Esophagus squamous epithelium (tissue), 5 donors: ENCODE results near the gene CALHM6. TPM values are rescaled to one million over a fixed set of nuclear protein-coding genes. Genes with fewer than 3 reads are reported as not detected.

Experiments used
- DNase-seq: peaks from one replicate; lab custom pipeline; 2025; lab: John Stamatoyannopoulos, UW
- H3K27ac ChIP-seq, 4 donors: fragments of 200-600 bp; sonication (generic); one replicate each; pipeline ENCODE4 v1.5.1; 2016 to 2019; ENCODE audit warnings: mild to moderate bottlenecking in 1 of 4
- H3K27me3 ChIP-seq, 4 donors: fragments of 200-600 bp; sonication (generic); 1 replicate in 3 of 4; 2 replicates in 1 of 4; pipeline versions ENCODE4 v1.5.1 to v1.6.0; 2017 to 2021; ENCODE audit warnings: antibody characterized with exemption in 1 of 4
- H3K36me3 ChIP-seq, 3 donors: fragments of 200-600 bp; sonication (generic); one replicate each; pipeline ENCODE4 v1.5.1; 2016 to 2019
- H3K4me1 ChIP-seq, 3 donors: fragments of 200-600 bp; sonication (generic); one replicate each; pipeline ENCODE4 v1.5.1; 2017 to 2019
- H3K4me3 ChIP-seq, 4 donors: fragments of 200-600 bp; sonication (generic); 1 replicate in 3 of 4; 2 replicates in 1 of 4; pipeline ENCODE4 v1.5.1; 2016 to 2019; ENCODE audit warnings: mild to moderate bottlenecking in 2 of 4, moderate library complexity in 1 of 4
- H3K9me3 ChIP-seq, 3 donors: fragments of 200-600 bp; sonication (generic); one replicate each; pipeline ENCODE4 v1.5.1; 2016 to 2019
- POLR2A ChIP-seq, 4 donors: fragments of 450-650 bp; IDR thresholded peaks; one replicate each; pipeline ENCODE4 v1.6.1; 2017; ENCODE audit warnings: antibody characterized with exemption in 4 of 4, mild to moderate bottlenecking in 4 of 4, moderate library complexity in 3 of 4
- WGBS, 2 donors: methylation state at CpG; one replicate each; pipeline ENCODE4 v1.1.5; 2018; 5-methylcytosine and 5-hydroxymethylcytosine counted together
- intact Hi-C: fragments of 100-400 bp; cut with DNase I; formaldehyde crosslinking; loops from one replicate; pipeline ENCODE4 v1.15.0; 2022
- total RNA-seq, 4 donors: library from RNA; depleted of rRNA; stranded (reverse); fragments of >200 nt; gene quantifications; one replicate each; pipeline ENCODE4 v1.1.0, GENCODE V29; 2016
- TF ChIP-seq, protein P1 (sequence below), 6 experiments: fragments of 450-650 bp in 4 of 6; fragments of 200-600 bp in 2 of 6; sonication (generic) in 2 of 6; IDR thresholded peaks; one replicate each; pipeline ENCODE4 v1.5.1; 2016 to 2019; ENCODE audit warnings: antibody characterized with exemption in 6 of 6, mild to moderate bottlenecking in 4 of 6, moderate library complexity in 4 of 6
- donor health status: DM: yes; HTN: yes; CAD: no.

The CALHM6 gene
- total RNA-seq, 4 donors from 2014 or later: 1.4 to 7.8 (median 3.6) TPM

GRCh38 chr6:116449565-116449964 lies 11.6 kb upstream of the CALHM6 start:
- TF ChIP-seq POLR2A (IDR thresholded peaks at IDR 0.05): no peak
- TF ChIP-seq, protein P1, sequence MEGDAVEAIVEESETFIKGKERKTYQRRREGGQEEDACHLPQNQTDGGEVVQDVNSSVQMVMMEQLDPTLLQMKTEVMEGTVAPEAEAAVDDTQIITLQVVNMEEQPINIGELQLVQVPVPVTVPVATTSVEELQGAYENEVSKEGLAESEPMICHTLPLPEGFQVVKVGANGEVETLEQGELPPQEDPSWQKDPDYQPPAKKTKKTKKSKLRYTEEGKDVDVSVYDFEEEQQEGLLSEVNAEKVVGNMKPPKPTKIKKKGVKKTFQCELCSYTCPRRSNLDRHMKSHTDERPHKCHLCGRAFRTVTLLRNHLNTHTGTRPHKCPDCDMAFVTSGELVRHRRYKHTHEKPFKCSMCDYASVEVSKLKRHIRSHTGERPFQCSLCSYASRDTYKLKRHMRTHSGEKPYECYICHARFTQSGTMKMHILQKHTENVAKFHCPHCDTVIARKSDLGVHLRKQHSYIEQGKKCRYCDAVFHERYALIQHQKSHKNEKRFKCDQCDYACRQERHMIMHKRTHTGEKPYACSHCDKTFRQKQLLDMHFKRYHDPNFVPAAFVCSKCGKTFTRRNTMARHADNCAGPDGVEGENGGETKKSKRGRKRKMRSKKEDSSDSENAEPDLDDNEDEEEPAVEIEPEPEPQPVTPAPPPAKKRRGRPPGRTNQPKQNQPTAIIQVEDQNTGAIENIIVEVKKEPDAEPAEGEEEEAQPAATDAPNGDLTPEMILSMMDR (IDR thresholded peaks at IDR 0.05): no peak
- H3K4me3 ChIP-seq: no peak overlapping the region
- WGBS, 2 donors: 79 to 100% methylated on average over 1 of the region's 1 CpG

DNA sequence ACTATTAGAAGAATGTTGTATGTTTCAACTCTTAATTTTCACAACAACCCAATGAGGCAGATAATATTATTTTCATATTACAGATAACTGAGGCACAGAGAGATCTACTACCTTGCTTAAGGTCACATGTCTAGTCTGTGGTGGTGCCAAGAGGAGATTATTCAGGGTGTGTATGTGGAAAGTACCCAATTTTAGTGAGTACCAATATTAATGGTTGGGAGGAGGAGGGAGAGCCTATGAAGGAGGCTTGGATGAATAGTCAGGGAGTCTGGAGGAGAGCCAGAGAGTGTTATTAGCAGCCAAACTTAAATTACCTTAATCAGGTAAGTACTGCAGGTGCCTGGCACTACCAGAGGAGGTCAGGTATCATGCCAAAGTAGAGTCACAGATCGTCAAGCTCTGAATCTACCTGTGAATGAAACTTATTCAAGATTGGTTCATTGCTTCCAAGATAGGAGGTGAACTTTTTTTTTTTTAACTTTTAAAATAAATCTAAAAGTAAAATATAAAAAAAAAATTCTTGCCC lies 10.9 kb upstream of the CALHM6 start:
- Histone ChIP-seq H3K27me3 (no peaks in the 10 kb centered on the region), H3K4me3 (no peak overlapping the region), H3K9me3 (no peaks in the 10 kb centered on the region), H3K27ac (no peak overlapping the region), H3K36me3 (no peaks in the 10 kb centered on the region), H3K4me1 (peaks cover 0 to 14% (median 8%) of the 10 kb centered on the region in 3 donors)
- DNase-seq: no peak
- intact Hi-C loops: no loop called here
- TF ChIP-seq, protein P1 (IDR thresholded peaks at IDR 0.05): no peak
- TF ChIP-seq POLR2A (IDR thresholded peaks at IDR 0.05): no peak
- WGBS, 2 donors: 50 to 58% methylated on average over 1 of the region's 1 CpG

More at GRCh38 chr6:116449565-116449964, 11.6 kb upstream of the CALHM6 start:
- Histone ChIP-seq H3K36me3 (no peaks in the 10 kb centered on the region), H3K27ac (no peak overlapping the region), H3K4me1 (peaks cover 0 to 14% (median 8%) of the 10 kb centered on the region in 3 donors), H3K27me3 (no peaks in the 10 kb centered on the region), H3K9me3 (no peaks in the 10 kb centered on the region)
- DNase-seq: no peak
- intact Hi-C loops: no loop called here

GRCh38 chr6:116450769-116451740 lies 10.1 kb upstream of the CALHM6 start:
- TF ChIP-seq POLR2A (IDR thresholded peaks at IDR 0.05): no peak
- TF ChIP-seq, protein P1 (IDR thresholded peaks at IDR 0.05): no peak
- WGBS, 2 donors: 36 to 43% methylated on average over 9 of the region's 9 CpGs
- H3K27ac ChIP-seq: peak overlapping the region in 1 of 4 donors; percentile 6
- peaks cover 0 to 14% (median 8%) of the 10 kb centered on the region in 3 donors for H3K4me1 ChIP-seq
- intact Hi-C loops: no loop called here
- no peak overlapping the region for H3K4me3 ChIP-seq
- no peak for DNase-seq
- no peaks in the 10 kb centered on the region for H3K27me3 ChIP-seq
- no peaks in the 10 kb centered on the region for H3K36me3 ChIP-seq
- H3K9me3 ChIP-seq: no peaks in the 10 kb centered on the region

- H3K36me3 ChIP-seq: no peaks in the 10 kb centered on the region
- no peaks in the 10 kb centered on the region for H3K9me3 ChIP-seq
- H3K4me1 ChIP-seq: peaks cover 0 to 14% (median 8%) of the 10 kb centered on the region in 3 donors
- intact Hi-C loops: no loop called here
- H3K27me3 ChIP-seq: no peaks in the 10 kb centered on the region
- H3K27ac ChIP-seq: no peak overlapping the region
- TF ChIP-seq POLR2A (IDR thresholded peaks at IDR 0.05): no peak
- TF ChIP-seq, protein P1 (IDR thresholded peaks at IDR 0.05): no peak
- no peak overlapping the region for H3K4me3 ChIP-seq
- no peak for DNase-seq
Measured at GRCh38 chr6:116451916-116452315, 9.3 kb upstream of the CALHM6 start.

DNA sequence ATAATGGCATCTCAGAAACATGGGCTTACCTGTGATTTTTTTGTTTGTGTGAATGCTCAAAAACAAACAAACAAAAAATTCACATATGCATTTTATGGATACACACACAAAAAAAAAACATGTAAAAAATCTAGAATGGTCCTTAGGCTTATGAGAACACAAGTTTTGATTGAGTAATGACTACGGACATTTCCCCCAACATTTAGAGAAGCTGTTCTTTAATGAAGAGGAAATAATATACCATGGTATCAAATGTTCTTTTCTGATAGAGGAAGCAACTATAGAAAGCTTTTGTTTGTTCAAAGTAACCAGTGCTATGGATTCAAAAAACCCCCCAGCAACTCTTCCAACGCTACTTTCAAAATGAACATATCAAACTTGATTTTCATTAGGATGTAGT lies 8.6 kb upstream of the CALHM6 start:
- no peaks in the 10 kb centered on the region for H3K9me3 ChIP-seq
- peaks cover 0 to 14% (median 8%) of the 10 kb centered on the region in 3 donors for H3K4me1 ChIP-seq
- 80 to 88% methylated on average over 2 of the region's 2 CpGs for WGBS, 2 donors
- no peak for DNase-seq
- no peak for TF ChIP-seq POLR2A (IDR thresholded peaks at IDR 0.05)
- TF ChIP-seq, protein P1 (IDR thresholded peaks at IDR 0.05): no peak
- H3K27ac ChIP-seq: no peak overlapping the region
- H3K27me3 ChIP-seq: no peaks in the 10 kb centered on the region
- no peak overlapping the region for H3K4me3 ChIP-seq
- H3K36me3 ChIP-seq: no peaks in the 10 kb centered on the region
- intact Hi-C loops: no loop called here
